Panc1 (cell line): ENCODE measurements around the gene SEMA3G. TPM values are rescaled to one million over a fixed set of nuclear protein-coding genes. Genes with fewer than 3 reads are reported as not detected.

Source experiments
- ATAC-seq: fragments of 200-7000 bp; cut with Tn5 transposase; 2 replicates; pipeline ENCODE4 v1.9.1; 2020; ENCODE audit warnings: mild to moderate bottlenecking, moderate library complexity
- BruUV-seq: library from RNA; stranded (reverse); fragments of 400-500 nt; replicated peaks from 2 replicates; lab custom pipeline; 2021; lab: Mats Ljungman, UMichigan
- CTCF ChIA-PET: fragments of 300-600 bp; sonication (Branson Sonifier 250); formaldehyde crosslinking; loops from one replicate; lab custom pipeline; 2022; ENCODE audit warnings: antibody characterized with exemption; lab: Charles Lee
- POLR2A ChIA-PET: fragments of 300-600 bp; sonication (Branson Sonifier 250); formaldehyde crosslinking; loops from one replicate; lab custom pipeline; 2022; ENCODE audit warnings: antibody characterized with exemption; lab: Charles Lee
- DNase-seq: peaks from one replicate; pipeline ENCODE4 v3.0.0-alpha.2; 2010; ENCODE audit warnings: low read depth, low spot score
- H3K27ac ChIP-seq: 2 replicates; pipeline ENCODE4 v1.5.1; 2011; ENCODE audit warnings: mild to moderate bottlenecking, low read length, inconsistent platforms
- H3K27me3 ChIP-seq: fragments of 200-500 bp; sonication (Bioruptor generic); 2 replicates; pipeline ENCODE4 v1.6.0; 2014; ENCODE audit warnings: low read length, inconsistent platforms; ENCODE audit not compliant: control insufficient read depth, insufficient read depth
- H3K36me3 ChIP-seq: fragments of 200-500 bp; sonication (Bioruptor generic); 2 replicates; pipeline ENCODE4 v1.5.1; 2014; ENCODE audit warnings: inconsistent platforms, mild to moderate bottlenecking, low read length, moderate library complexity; ENCODE audit not compliant: control insufficient read depth, insufficient read depth
- H3K4me1 ChIP-seq: 2 replicates; pipeline ENCODE4 v1.5.1; 2011; ENCODE audit warnings: inconsistent platforms, mild to moderate bottlenecking, low read length, moderate library complexity; ENCODE audit not compliant: control insufficient read depth, insufficient read depth
- H3K4me3 ChIP-seq, 2 experiments: 2 replicates each; pipeline ENCODE4 v1.5.1; 2011 to 2012; ENCODE audit warnings: low read depth in 2 of 2, low read length in 2 of 2, mild to moderate bottlenecking in 2 of 2, inconsistent platforms in 1 of 2, moderate library complexity in 1 of 2
- H3K9me3 ChIP-seq: fragments of 200-500 bp; sonication (Bioruptor generic); 2 replicates; pipeline ENCODE4 v1.5.1; 2014; ENCODE audit warnings: low read depth, mild to moderate bottlenecking, inconsistent platforms, low read length, moderate library complexity; ENCODE audit not compliant: control insufficient read depth, insufficient read depth
- POLR2AphosphoS5 ChIP-seq: IDR thresholded peaks from 2 replicates; pipeline ENCODE4 v1.6.1; 2012; ENCODE audit warnings: mild to moderate bottlenecking, low read depth, low read length, moderate library complexity
- REST ChIP-seq, 2 experiments: IDR thresholded peaks; 2 replicates each; pipeline ENCODE4 v1.6.1; 2011 to 2012; ENCODE audit warnings: low read depth in 2 of 2, control low read depth in 1 of 2, low read length in 1 of 2, mild to moderate bottlenecking in 1 of 2, moderate library complexity in 1 of 2; ENCODE audit not compliant: insufficient read depth in 1 of 2
- SIN3A ChIP-seq: IDR thresholded peaks from 2 replicates; pipeline ENCODE4 v1.6.1; 2012; ENCODE audit warnings: low read depth, mild to moderate bottlenecking, low read length, moderate library complexity, borderline replicate concordance; ENCODE audit not compliant: insufficient read depth
- TCF7L2 ChIP-seq: IDR thresholded peaks from 2 replicates; pipeline ENCODE4 v1.6.1; 2011; ENCODE audit warnings: mild to moderate bottlenecking, low read depth, low read length, inconsistent platforms
- in situ Hi-C: cut with HindIII; loops from 2 replicates; pipeline ENCODE4 v1.10.0; 2016; ENCODE audit warnings: low sequenced_read_pairs, low pct_unique_long_range_greater_than_20kb
- intact Hi-C: fragments of 100-400 bp; cut with micrococcal nuclease; formaldehyde crosslinking; loops from one replicate; pipeline ENCODE4 v1.10.0; 2022; ENCODE audit not compliant: unreplicated experiment
- total RNA-seq: library from RNA; stranded (reverse); gene quantifications from one replicate; pipeline ENCODE4 v1.2.1, GENCODE V29; 2021; ENCODE audit not compliant: unreplicated experiment
- TF ChIP-seq, protein P1 (sequence below): fragments of 450-650 bp; IDR thresholded peaks from 2 replicates; pipeline ENCODE4 v1.5.1; 2017; ENCODE audit warnings: mild to moderate bottlenecking

Gene SEMA3G
- total RNA-seq, 1 experiment from 2014 or later, result 1.6 TPM

DNA sequence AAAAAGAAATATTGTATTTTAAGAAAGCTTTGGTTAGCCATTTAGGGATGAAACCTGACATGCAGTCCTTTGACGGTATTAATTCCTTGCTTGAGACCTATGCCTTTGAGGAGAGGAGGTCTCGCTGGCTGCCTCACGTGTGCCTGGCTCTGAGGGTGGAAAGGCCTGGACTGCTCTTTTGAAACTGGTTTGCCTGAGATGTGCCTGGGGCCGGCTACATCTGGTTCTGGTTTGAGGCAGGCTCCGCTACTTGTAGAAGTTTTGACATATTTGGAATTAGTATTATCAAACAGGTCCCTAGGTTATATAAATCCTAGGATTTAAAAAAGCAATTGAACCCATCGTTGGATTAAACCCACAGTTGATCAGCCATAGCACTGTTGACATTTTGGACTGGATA, 17.0 kb upstream of the SEMA3G start:
- TF ChIP-seq REST (IDR thresholded peaks at IDR 0.05; ENCODE audit: insufficient read depth in 1 of 2, low read depth in 2 of 2, low read length in 1 of 2), result no peak
- TF ChIP-seq TCF7L2, result no peak
- TF ChIP-seq SIN3A, result no peak
- no peak for TF ChIP-seq POLR2AphosphoS5
- TF ChIP-seq, protein P1, sequence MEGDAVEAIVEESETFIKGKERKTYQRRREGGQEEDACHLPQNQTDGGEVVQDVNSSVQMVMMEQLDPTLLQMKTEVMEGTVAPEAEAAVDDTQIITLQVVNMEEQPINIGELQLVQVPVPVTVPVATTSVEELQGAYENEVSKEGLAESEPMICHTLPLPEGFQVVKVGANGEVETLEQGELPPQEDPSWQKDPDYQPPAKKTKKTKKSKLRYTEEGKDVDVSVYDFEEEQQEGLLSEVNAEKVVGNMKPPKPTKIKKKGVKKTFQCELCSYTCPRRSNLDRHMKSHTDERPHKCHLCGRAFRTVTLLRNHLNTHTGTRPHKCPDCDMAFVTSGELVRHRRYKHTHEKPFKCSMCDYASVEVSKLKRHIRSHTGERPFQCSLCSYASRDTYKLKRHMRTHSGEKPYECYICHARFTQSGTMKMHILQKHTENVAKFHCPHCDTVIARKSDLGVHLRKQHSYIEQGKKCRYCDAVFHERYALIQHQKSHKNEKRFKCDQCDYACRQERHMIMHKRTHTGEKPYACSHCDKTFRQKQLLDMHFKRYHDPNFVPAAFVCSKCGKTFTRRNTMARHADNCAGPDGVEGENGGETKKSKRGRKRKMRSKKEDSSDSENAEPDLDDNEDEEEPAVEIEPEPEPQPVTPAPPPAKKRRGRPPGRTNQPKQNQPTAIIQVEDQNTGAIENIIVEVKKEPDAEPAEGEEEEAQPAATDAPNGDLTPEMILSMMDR, result no peak
- ChIA-PET CTCF (no interaction called here), POLR2A (interaction anchor here (0.6 kb wide), 1 partner anchor 265 kb away, joined by 3 read pairs; no protein-coding TSS in a partner anchor)
- in situ Hi-C loops, result no loop called here
- no peaks in the 10 kb centered on the region for H3K9me3 ChIP-seq
- H3K36me3 ChIP-seq, result no peaks in the 10 kb centered on the region
- no peak overlapping the region for H3K27ac ChIP-seq
- 0 out of 2 replicates have a peak, but pooled peaks cover 2% of the 10 kb centered on the region for H3K4me1 ChIP-seq
- no peaks in the 10 kb centered on the region for H3K27me3 ChIP-seq
- ATAC-seq, result no peak
- DNase-seq, result no peak
- no peak overlapping the region for H3K4me3 ChIP-seq
- BruUV-seq, result no TSS peak
- intact Hi-C loops, result no loop called here

- no TSS peak for BruUV-seq
- Histone ChIP-seq H3K27ac (no peak overlapping the region), H3K4me3 (no peak overlapping the region), H3K9me3 (no peaks in the 10 kb centered on the region), H3K36me3 (peaks cover 6% of the 10 kb centered on the region; the same call in 1 of the 2 replicates), H3K4me1 (peaks cover 17% of the 10 kb centered on the region), H3K27me3 (no peaks in the 10 kb centered on the region)
- ATAC-seq (no peak), DNase-seq (no peak)
- ChIA-PET CTCF (no interaction called here), POLR2A (no interaction called here)
- TF ChIP-seq, protein P1, result no peak
- no peak for TF ChIP-seq TCF7L2
- TF ChIP-seq POLR2AphosphoS5, result no peak
- no peak for TF ChIP-seq REST (IDR thresholded peaks at IDR 0.05; ENCODE audit: insufficient read depth in 1 of 2, low read depth in 2 of 2, low read length in 1 of 2)
- no peak for TF ChIP-seq SIN3A
- intact Hi-C loops, result no loop called here
- in situ Hi-C loops, result no loop called here
Observed at GRCh38 chr3:52458770-52459545, 14.1 kb upstream of the SEMA3G start.
